SJCRH30 (cell line): ENCODE results near the gene PTPRK. TPM values are rescaled to one million over a fixed set of nuclear protein-coding genes. Genes with fewer than 3 reads are reported as not detected.
"Not testable (repeated sequence)": the region's sequence is repeated elsewhere in the genome, so short reads cannot be mapped to it uniquely, and the experiment has no call there.

Experiments used
- DNase-seq, 2 experiments: peaks; one replicate each; pipeline ENCODE4 v3.0.0-alpha.2; 2015 to 2020
- H3K27ac ChIP-seq: fragments of 250-450 bp; sonication (Bioruptor Pico); 2 replicates; pipeline ENCODE4 v1.5.1; 2020; ENCODE audit warnings: mild to moderate bottlenecking, moderate library complexity
- H3K27me3 ChIP-seq: fragments of 250-450 bp; sonication (Bioruptor Pico); 2 replicates; pipeline ENCODE4 v1.5.1; 2020; ENCODE audit warnings: mild to moderate bottlenecking, moderate library complexity
- H3K36me3 ChIP-seq: fragments of 250-450 bp; sonication (Bioruptor Pico); 2 replicates; pipeline ENCODE4 v1.5.1; 2020; ENCODE audit warnings: mild to moderate bottlenecking, moderate library complexity
- H3K4me1 ChIP-seq: fragments of 250-450 bp; sonication (Bioruptor Pico); 2 replicates; pipeline ENCODE4 v1.5.1; 2020; ENCODE audit warnings: mild to moderate bottlenecking, moderate library complexity
- H3K4me3 ChIP-seq: fragments of 250-450 bp; sonication (Bioruptor Pico); 2 replicates; pipeline ENCODE4 v1.5.1; 2020; ENCODE audit warnings: mild to moderate bottlenecking, moderate library complexity
- H3K9me3 ChIP-seq: fragments of 250-450 bp; sonication (Bioruptor Pico); replicated peaks from 2 replicates; pipeline ENCODE4 v1.5.1; 2020; ENCODE audit warnings: mild to moderate bottlenecking, moderate library complexity
- total RNA-seq: library from RNA; depleted of rRNA; stranded (reverse); fragments of >200 nt; shearing (Covaris generic); gene quantifications from 2 replicates; pipeline ENCODE4 v1.2.3, GENCODE V29; 2014

The PTPRK gene
- total RNA-seq, 1 experiment from 2014 or later = 31.4 TPM

DNA sequence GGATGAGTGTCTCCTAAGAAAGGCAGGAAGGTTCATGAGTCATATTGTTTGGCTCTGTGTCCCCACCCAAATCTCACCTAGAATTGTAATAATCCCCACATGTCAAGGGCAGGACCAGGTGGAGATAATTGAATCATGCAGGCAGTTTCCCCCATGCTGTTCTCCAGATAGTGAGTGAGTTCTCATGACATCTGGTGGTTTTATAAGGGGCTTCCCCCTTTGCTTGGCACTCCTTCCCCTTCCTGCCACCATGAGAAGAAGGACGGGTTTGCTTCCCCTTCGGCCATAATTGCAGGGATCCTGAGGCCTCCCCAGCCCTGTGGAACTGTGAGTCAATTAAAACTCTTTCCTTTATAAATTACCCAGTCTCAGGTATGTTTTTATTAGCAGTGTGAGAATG is 542.2 kb downstream of the PTPRK start:
- not testable (repeated sequence) for H3K27me3 ChIP-seq, H3K9me3 ChIP-seq, DNase-seq, H3K4me1 ChIP-seq, H3K4me3 ChIP-seq, H3K27ac ChIP-seq
- peaks cover 12% of the 10 kb centered on the region for H3K36me3 ChIP-seq

DNA sequence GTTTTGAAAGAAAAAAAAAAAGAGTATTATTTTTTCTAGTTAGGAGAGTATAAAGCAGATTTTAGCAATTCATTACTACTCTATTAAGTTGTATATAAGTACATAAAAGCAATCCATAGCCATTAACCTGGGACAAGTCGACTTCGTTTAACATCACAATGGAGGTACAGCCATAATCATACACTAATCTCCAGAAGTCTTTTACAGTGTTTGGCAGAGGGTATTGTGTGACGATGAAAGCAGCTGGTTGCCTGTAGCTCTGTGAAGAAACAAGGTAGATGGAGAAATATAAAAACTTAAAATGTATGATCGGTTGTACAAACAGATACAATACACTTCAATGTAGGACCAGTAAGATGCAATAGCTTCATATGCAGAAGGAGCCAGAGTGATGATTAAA is 543.6 kb downstream of the PTPRK start:
- Histone ChIP-seq H3K9me3 (0 out of 2 replicates have a peak, but pooled peaks cover 3% of the 10 kb centered on the region), H3K4me1 (peaks cover 7% of the 10 kb centered on the region), H3K36me3 (peaks cover 12% of the 10 kb centered on the region), H3K27me3 (no peaks in the 10 kb centered on the region), H3K4me3 (no peak overlapping the region), H3K27ac (no peak overlapping the region)
- DNase-seq = no peak

DNA sequence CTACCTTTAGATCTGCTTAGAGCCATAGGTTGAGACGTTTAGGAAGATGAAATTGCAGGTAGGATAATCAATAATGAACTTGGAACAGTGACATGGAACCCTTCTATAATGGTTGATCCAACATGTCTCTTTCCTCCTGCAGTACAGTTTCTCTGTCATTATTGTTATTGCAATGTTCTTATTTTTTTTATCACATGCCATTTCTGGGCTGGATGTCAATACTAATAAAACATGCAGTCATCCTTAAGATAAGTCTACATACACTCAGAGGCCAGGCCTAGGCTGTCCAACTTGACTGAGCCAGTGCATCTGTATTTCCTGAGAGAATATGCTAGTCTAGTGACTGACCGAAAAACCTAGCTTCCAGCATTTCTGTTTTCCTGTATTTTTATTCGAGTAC is 544.3 kb downstream of the PTPRK start:
- H3K27ac ChIP-seq = no peak overlapping the region
- H3K27me3 ChIP-seq = no peaks in the 10 kb centered on the region
- peaks cover 12% of the 10 kb centered on the region for H3K36me3 ChIP-seq
- DNase-seq = no peak
- 0 out of 2 replicates have a peak, but pooled peaks cover 3% of the 10 kb centered on the region for H3K9me3 ChIP-seq
- H3K4me1 ChIP-seq = peaks cover 8% of the 10 kb centered on the region
- H3K4me3 ChIP-seq = no peak overlapping the region

DNA sequence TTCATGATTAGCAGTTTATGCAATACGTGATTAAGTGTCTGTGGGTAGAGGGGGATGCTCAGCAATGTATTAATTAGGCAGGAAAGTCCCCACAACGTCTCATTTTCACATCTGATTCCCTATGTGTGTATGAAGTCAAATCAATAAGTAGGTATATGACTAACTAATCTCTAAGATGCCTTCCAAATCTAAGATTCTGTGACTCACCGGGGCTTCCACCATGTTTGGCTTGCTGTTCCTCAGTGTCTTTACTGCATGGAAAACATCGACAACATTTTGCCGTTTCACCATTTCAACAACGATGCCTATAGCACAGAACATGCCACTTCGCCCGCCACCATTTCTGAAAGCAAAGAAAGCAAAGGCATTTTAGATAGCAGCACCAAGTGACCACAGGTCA is 547.6 kb downstream of the PTPRK start:
- DNase-seq = no peak
- Histone ChIP-seq H3K9me3 (0 out of 2 replicates have a peak, but pooled peaks cover 3% of the 10 kb centered on the region), H3K36me3 (peaks cover 2% of the 10 kb centered on the region), H3K4me1 (peaks cover 8% of the 10 kb centered on the region), H3K27me3 (no peaks in the 10 kb centered on the region), H3K4me3 (no peak overlapping the region), H3K27ac (no peak overlapping the region)

DNA sequence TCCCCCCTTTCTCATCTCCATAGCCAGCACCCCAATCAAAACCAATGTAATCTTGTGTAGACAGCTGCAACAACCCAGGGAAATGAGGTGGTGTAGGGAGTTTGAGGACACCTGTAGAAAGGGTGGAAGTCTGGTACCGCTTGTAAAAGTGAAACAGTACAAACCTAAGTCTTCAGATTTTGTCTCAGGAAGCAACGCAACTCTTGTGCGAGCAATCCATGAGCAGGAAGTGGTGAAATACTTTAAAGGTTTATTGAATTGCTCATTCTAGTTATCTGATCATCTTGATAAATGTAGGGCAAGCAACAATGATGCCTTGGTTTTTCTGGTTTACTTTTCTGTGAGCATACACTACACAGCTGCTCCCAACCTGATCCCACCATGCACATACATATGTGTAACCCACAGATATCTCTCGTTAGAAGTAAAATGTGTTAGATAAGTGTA is 548.4 kb downstream of the PTPRK start:
- H3K36me3 ChIP-seq = peaks cover 2% of the 10 kb centered on the region
- no peaks in the 10 kb centered on the region for H3K27me3 ChIP-seq
- peaks cover 8% of the 10 kb centered on the region for H3K4me1 ChIP-seq
- H3K4me3 ChIP-seq = no peak overlapping the region
- peak overlapping the region; percentile 34 for H3K27ac ChIP-seq
- 0 out of 2 replicates have a peak, but pooled peaks cover 3% of the 10 kb centered on the region for H3K9me3 ChIP-seq
- peak; percentile 5 to 13 for DNase-seq

DNA sequence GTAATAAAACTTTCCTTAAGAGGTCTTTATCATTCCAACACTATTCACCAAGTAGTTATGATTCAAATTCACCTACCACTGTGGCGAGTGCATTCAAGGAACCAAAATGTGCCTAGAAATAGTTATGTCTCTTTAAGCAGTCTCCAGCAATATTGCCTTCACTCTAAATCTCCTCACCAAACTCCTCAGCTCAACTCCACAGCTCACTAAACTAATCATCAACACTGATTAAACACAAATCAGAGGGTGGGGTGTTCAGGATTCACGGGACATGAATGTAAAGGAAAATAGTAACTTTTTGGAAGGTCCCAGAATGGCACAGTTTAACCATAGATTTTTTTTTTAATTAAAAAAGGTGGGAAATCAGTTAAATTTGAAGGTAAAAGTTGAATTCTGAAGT is 549.0 kb downstream of the PTPRK start:
- Histone ChIP-seq H3K4me3 (no peak overlapping the region), H3K9me3 (0 out of 2 replicates have a peak, but pooled peaks cover 3% of the 10 kb centered on the region), H3K27ac (peak overlapping the region; percentile 25), H3K4me1 (peaks cover 8% of the 10 kb centered on the region), H3K36me3 (no peaks in the 10 kb centered on the region; the same call in none of the 2 replicates), H3K27me3 (no peaks in the 10 kb centered on the region)
- no peak for DNase-seq

DNA sequence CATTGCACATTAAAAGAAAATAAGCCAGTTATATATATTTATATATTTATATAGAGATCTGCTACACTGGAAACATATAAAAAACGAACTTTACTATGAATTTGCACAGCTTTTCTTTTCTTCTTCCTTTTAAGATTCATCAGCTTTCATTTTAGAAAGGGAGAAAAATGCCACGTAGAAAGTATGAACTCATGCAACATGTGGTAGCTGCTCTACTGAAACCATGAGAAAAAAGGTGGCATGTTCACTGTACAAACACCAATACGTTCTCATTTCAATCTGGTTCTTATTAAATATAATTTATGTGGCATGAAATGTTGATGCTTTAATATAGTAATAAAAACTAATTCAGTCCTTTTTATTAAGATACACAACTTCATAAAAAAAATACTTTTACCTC is 550.7 kb downstream of the PTPRK start:
- H3K36me3 ChIP-seq = no peaks in the 10 kb centered on the region; the same call in 1 of the 2 replicates
- H3K9me3 ChIP-seq = 0 out of 2 replicates have a peak, but pooled peaks cover 3% of the 10 kb centered on the region
- H3K27me3 ChIP-seq = no peaks in the 10 kb centered on the region
- H3K4me3 ChIP-seq = no peak overlapping the region
- peaks cover 8% of the 10 kb centered on the region for H3K4me1 ChIP-seq
- no peak for DNase-seq
- no peak overlapping the region for H3K27ac ChIP-seq

DNA sequence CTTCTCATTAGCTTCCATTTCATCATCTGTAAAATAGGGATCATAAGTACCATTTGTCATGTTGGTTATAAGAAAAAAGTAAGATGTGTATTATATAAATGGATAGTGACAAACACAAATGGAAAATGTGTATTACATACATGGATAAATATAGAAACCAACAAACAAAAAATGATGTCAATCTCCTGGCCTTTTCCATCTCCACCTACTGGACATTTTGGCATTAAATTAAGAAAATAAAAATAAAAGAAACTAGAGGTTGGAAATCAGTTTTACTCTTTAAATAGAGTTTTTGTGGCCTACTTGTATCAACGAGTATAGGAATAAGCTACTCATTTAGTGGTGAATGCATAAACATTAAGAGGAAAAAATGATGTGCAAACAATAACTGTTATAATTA is 552.0 kb downstream of the PTPRK start:
- H3K27ac ChIP-seq = no peak overlapping the region
- no peaks in the 10 kb centered on the region for H3K9me3 ChIP-seq
- H3K27me3 ChIP-seq = no peaks in the 10 kb centered on the region
- no peaks in the 10 kb centered on the region; the same call in 1 of the 2 replicates for H3K36me3 ChIP-seq
- H3K4me1 ChIP-seq = peaks cover 8% of the 10 kb centered on the region
- H3K4me3 ChIP-seq = no peak overlapping the region
- DNase-seq = no peak

DNA sequence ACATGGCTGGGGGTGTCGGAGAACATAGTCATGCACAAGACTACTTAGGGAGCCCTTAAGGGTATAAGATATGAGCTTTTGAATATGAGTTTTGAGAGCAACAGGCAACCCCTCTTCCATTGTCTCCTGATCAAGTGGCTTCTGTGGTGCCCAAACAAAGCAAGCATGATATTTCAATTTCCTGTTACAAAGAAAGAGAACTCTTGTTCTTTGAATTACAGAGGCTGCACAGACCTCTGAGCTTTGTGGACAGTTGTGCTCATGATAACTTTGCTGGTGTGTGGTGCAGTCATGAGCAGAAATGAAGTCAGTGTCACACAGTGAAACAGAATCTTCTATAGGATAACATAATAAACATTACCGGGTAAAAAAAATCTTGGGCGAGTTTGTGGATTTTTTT is 552.7 kb downstream of the PTPRK start:
- H3K36me3 ChIP-seq = no peaks in the 10 kb centered on the region; the same call in 1 of the 2 replicates
- H3K9me3 ChIP-seq = no peaks in the 10 kb centered on the region
- H3K4me3 ChIP-seq = no peak overlapping the region
- DNase-seq = no peak
- peaks cover 8% of the 10 kb centered on the region for H3K4me1 ChIP-seq
- no peak overlapping the region for H3K27ac ChIP-seq
- H3K27me3 ChIP-seq = no peaks in the 10 kb centered on the region

DNA sequence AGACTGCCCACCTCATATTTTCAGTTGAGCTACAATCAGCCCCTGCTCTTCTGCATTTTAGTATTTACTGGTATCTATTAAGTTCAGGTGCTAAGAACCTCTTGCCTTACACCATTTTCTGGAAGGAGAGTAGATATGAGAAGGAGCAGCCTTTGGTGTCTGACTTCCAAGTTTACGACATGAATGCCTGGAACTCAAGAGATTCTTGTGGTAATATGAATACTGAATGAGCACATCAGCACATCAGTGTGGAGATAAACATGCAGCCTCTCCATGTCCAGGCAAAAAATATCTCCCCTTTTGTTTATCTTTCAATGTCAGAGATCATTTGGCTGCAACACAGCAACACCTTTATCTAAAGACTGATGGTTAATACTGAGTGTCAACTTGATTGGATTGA is 553.8 kb downstream of the PTPRK start:
- H3K4me1 ChIP-seq = no peaks in the 10 kb centered on the region
- no peaks in the 10 kb centered on the region for H3K27me3 ChIP-seq
- no peaks in the 10 kb centered on the region; the same call in 1 of the 2 replicates for H3K36me3 ChIP-seq
- no peak for DNase-seq
- H3K4me3 ChIP-seq = no peak overlapping the region
- H3K9me3 ChIP-seq = no peaks in the 10 kb centered on the region
- no peak overlapping the region for H3K27ac ChIP-seq

DNA sequence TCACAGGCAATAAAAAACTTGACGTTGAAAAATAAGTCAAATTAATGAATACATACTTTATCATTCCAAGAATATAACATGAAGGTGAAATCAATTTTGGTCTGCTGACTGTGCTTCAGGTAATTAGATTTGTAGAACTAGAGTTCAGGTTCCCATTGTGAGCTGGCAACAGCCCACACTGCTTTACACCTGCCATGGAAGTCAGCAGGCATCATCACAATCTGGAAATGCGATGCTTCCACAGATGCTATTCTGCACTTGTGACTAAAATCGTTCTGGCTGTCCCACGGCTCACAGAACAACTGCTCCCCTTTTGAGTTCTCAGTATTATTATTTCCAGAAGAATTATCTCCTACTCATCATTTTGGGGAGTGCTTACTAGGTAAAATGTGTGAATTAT is 556.9 kb downstream of the PTPRK start:
- no peak overlapping the region for H3K4me3 ChIP-seq
- no peaks in the 10 kb centered on the region; the same call in 1 of the 2 replicates for H3K4me1 ChIP-seq
- H3K27me3 ChIP-seq = no peaks in the 10 kb centered on the region
- no peaks in the 10 kb centered on the region; the same call in 1 of the 2 replicates for H3K36me3 ChIP-seq
- no peak overlapping the region for H3K27ac ChIP-seq
- DNase-seq = no peak
- no peaks in the 10 kb centered on the region for H3K9me3 ChIP-seq

DNA sequence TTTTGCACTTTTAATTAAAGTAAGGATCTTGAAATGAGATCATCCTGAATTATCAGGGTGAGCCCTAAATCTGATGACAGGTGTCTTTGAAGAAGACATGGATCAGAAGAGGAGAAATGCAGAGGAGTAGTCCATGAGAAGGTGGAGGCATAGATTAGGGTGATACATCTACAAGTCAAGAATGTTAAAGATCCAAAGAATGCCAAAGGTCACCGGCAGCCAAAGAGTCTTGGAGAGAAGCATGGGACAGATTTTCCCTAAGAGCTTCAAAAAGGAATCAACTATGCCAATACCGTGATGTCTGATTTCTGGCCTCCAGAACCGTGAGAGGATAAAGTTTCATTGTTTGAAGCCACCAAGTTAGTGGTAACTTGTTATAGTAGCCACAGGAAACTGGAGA is 560.5 kb downstream of the PTPRK start:
- no peak for DNase-seq

DNA sequence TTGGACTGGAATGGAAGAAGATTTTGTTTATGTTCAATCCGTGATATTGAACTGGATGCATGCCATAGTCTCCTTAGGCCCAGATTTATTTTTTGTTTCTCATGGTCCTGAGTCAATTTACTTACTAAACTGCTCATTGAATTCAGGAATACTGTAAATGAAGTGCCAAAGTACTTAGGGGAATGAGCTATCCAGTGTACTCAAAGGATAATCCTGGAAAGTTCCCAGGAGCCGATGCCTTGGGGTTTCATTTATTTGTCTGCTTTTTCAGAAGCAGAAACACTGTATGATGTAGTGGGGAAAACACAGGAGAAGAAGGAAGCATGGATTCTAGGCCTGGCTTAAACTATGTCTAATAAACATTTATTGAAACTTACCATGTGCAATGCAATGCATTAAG is 563.4 kb downstream of the PTPRK start:
- Histone ChIP-seq H3K27ac (no peak overlapping the region), H3K27me3 (no peaks in the 10 kb centered on the region), H3K36me3 (no peaks in the 10 kb centered on the region), H3K4me3 (no peak overlapping the region), H3K4me1 (no peaks in the 10 kb centered on the region; the same call in 1 of the 2 replicates), H3K9me3 (no peaks in the 10 kb centered on the region)
- DNase-seq = no peak

More for the DNA sequence above, 560.5 kb downstream of the PTPRK start:
- Histone ChIP-seq H3K27ac (no peak overlapping the region), H3K36me3 (no peaks in the 10 kb centered on the region), H3K27me3 (no peaks in the 10 kb centered on the region), H3K9me3 (no peaks in the 10 kb centered on the region), H3K4me1 (no peaks in the 10 kb centered on the region; the same call in 1 of the 2 replicates), H3K4me3 (no peak overlapping the region)

DNA sequence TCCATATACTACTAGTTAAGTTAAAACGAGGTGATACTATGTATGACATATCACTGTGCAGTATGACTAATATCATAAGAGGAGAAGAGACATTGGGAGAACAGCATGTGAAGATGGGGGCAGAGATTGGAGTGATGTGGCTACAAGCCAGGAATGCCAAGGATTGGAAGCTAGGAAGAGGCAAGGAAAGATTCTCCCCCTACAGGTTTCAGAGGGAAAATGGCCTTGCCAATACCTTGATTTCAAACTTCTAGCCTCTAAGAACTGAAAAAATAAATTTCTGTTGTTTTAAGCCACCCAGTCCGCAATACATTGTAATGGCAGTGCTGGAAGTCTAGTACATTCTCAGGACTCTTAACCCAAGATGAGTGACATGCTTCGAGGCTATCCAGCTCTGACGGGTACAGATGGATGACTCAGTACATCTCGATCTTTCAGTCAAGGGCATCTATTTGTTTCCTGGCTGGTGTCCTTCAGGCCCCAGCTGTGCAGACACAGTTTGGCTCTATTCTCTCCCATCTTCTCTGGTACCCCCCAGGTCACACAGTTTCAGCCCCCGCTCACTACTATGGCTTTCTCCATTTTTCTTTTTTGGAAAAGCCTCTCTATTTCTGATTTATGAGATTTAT is 564.0 kb downstream of the PTPRK start:
- Histone ChIP-seq H3K4me3 (no peak overlapping the region), H3K27ac (no peak overlapping the region), H3K4me1 (no peaks in the 10 kb centered on the region; the same call in 1 of the 2 replicates), H3K27me3 (no peaks in the 10 kb centered on the region), H3K9me3 (no peaks in the 10 kb centered on the region), H3K36me3 (no peaks in the 10 kb centered on the region)
- DNase-seq = no peak

DNA sequence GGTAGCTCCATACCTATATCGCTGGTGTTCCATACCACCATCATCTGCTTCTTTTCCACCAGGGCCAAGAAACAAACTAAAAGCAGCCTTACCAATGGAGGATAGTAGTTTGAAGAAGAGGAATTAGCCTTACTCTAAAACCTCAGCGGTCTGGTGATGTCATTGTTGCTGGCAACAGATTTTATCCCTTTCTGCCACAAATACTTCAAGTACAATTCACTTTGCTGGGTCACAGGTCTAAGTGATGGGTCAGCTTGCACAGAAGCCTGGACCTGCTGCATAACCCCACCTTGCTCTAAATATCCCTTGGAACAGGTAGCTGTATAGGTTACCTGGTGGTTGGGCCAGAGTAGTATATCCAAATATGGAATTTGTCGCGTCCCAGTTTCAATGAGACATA is 566.3 kb downstream of the PTPRK start:
- Histone ChIP-seq H3K9me3 (no peaks in the 10 kb centered on the region), H3K4me3 (no peak overlapping the region), H3K27ac (no peak overlapping the region), H3K36me3 (no peaks in the 10 kb centered on the region), H3K27me3 (no peaks in the 10 kb centered on the region), H3K4me1 (peaks cover 4% of the 10 kb centered on the region; the same call in 1 of the 2 replicates)
- DNase-seq = peak in 1 of 2 experiments; percentile 5

DNA sequence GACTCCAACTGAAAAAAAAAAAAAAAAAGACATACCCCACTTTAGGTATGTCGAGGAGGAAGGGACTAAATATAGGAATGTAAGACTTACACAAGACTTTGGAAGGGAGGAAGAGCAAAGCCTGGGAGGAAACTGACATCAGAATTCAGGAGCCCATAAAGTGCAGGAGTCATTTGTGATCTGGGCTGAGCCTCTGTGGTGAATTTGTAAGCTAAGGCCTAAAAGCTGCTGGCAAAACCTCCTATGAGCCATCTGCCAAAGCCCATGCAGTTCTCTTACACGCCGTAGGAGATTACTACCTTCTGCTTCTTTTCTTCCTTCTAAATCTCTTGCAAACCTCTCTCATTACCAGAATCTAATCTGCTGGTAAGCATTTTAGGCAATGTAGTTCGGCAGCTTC is 567.6 kb downstream of the PTPRK start:
- Histone ChIP-seq H3K9me3 (no peaks in the 10 kb centered on the region), H3K36me3 (no peaks in the 10 kb centered on the region), H3K27me3 (no peaks in the 10 kb centered on the region), H3K4me1 (peaks cover 10% of the 10 kb centered on the region), H3K4me3 (no peak overlapping the region), H3K27ac (no peak overlapping the region)
- no peak for DNase-seq
